HTERT RPE-1 (cell line): ENCODE measurements around the gene MAST4.

Source experiments
- in situ Hi-C: fragments of 300-500 bp; cut with MboI; formaldehyde crosslinking; loops from 4 replicates; pipeline ENCODE4 v1.14.3; 2020; ENCODE audit warnings: low sequenced_read_pairs

MAST4 gene

GRCh38 chr5:67195406-67196275, 599.4 kb downstream of the MAST4 start:
- in situ Hi-C loops, result no loop called here

DNA sequence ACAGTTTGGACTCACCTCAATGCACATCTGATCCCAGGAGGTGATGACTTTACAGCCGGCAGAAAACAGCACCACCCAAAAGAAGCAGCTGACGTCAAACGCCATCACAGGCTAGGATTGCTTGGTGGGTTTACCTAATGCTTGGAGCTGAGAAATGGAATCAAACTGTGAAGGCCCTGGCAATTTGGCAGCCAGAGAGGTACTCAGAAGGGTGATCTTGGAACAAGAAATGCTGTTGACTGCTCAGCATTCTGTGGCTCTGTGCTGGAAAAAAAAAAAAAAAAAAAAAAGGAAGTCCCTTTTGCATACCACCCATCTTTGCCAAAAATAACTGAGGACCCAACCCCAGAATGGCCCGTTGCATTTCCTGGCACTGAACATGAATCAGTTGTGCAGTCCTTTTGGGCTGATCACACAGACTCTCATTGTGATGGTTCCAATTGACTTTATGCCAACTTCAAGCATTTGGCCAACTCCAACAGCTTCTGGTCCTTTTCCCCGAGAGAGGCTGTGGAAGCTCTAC, 600.4 kb downstream of the MAST4 start, which contains the start of gene CD180:
CD180 (minus strand) TSS at position 263 of the 523 bp plus-strand sequence; CDS start at position 105, 158 bp downstream.
- in situ Hi-C loops, result no loop called here

- in situ Hi-C loops, result no loop called here
Observed at GRCh38 chr5:67197536-67197935, 601.3 kb downstream of the MAST4 start.

DNA sequence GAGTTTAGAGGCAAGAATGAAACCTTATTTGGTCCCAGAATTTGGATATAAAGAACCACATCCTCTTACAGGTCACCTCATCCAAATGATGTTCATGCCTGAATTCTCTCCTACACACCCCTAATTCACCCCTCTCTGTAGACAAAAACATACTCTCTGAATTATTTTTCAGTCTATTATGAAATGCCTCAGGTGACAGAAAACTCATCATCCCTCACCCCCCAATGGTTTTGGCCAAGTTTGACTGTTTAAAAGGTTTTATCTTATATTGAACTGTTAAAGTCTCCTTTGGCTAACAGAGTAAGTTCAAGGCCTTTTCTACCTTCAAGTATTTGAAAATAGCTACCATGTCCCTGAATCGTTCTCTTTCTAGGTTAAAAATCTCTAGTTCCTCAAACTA, 602.7 kb downstream of the MAST4 start:
- in situ Hi-C loops, result no loop called here

- in situ Hi-C loops, result no loop called here
Observed at GRCh38 chr5:67199859-67200258, 603.7 kb downstream of the MAST4 start.

GRCh38 chr5:67200809-67201562, 604.8 kb downstream of the MAST4 start:
- in situ Hi-C loops, result no loop called here

- in situ Hi-C loops, result no loop called here
Observed at GRCh38 chr5:67201897-67202549, 605.8 kb downstream of the MAST4 start.

DNA sequence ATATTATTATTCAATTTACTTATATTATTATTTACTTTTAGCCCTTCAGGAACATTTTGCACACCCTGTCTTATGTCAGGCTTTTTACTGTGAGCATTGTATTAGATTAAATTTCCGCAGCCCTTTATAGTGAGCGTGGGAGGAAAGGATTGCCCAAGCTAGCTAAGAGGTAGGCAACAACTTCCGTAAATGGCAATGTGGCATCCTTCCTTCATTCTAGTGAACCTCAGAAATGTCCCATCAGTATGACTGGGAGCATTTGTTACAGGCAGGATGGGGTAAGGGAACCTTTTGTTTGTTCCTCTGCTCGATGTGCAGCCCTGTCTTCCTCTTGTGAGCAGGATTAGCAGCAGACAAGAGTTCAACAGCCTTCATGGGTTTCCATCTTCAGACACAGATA, 606.6 kb downstream of the MAST4 start:
- in situ Hi-C loops, result no loop called here

DNA sequence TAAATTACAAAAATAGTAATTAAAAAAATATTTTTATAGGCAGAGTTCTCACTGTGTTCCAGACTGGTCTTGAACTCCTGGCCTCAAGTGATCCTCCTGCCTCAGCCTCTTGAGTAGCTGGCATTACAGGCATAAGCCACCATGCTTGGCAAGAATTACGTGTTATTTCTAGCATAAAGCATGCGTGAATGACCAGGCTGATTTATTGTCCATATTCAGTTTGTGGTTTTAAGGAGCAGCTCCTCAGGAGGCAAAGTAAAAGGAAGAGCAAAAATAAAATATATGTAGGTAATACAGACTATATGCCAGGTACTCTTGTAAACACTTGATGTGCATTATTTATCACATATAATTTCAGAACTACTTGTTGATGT, 607.5 kb downstream of the MAST4 start:
- in situ Hi-C loops, result no loop called here

- in situ Hi-C loops, result no loop called here
Observed at GRCh38 chr5:67204821-67205220, 608.6 kb downstream of the MAST4 start.

DNA sequence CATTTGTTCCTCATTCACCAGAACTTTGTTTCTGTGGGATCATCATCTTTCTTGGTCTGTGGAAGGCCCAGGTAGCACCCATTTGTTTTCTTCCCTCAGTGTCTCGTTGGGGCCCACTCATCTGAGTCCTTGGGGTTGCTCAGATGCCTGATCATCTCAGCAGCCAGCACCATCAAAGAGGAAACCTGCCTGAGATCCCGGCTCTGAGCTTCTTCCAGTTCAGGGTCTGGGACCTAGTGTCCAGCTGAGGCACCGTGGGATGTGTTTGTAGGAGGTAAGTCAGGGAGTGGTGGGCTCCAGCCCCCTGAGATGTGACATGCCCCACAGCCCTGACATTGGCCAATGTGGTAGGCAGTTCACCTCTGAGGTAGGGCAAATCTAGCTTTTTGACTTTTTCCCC, 609.8 kb downstream of the MAST4 start:
- in situ Hi-C loops, result no loop called here

GRCh38 chr5:67206461-67206860, 610.3 kb downstream of the MAST4 start:
- in situ Hi-C loops, result no loop called here

- in situ Hi-C loops, result no loop called here
Observed at GRCh38 chr5:67206929-67207328, 610.7 kb downstream of the MAST4 start.

- in situ Hi-C loops, result no loop called here
Observed at GRCh38 chr5:67208403-67208802, 612.2 kb downstream of the MAST4 start.

DNA sequence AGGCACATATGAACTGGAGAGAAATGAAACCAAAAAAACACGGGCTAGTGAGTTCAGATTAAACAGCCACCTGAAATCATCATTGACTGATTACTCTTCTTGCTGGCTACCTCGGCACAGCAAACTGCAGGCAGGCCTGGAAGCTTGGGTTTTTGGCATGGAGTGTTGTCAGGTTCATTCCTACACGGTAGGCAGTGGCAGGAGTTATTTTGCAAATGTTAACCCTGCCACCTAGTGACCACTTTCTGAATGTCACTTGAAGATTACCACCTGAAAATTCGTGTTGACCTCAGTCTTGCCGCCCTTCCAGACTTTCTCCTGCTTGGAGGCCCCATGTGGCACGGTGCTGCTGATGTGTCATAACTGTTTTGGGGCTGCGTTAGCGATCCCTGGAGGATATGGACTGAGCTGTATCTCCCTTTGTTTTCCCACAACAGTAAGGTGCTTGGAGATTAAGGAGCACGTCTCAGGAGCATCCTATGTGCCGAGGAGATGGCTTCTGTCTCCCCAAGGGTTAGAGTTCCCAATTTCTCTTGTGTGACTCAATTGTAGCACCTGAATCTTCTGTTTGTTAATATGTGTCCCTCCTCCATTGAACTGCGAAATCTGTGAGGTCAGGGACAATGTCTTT, 613.1 kb downstream of the MAST4 start:
- in situ Hi-C loops, result no loop called here

DNA sequence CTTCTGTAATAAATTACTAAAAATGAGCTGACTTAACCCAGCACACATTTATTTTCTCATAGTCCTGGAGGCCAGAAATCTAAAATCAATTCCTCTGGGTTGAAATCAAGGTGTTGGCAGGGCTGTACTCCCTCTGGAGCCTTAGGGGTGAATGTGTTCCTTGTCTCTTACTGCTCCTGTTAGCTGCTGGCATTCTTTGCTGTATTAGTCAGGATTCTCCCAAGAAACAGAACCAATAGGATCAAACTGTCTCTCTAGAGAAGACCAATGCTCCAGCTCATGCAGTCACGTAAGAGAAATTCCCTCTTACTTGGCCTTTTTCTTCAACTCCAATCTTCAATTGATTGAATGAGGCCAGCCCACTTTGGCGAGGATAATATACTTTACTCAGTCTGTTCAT, 615.7 kb downstream of the MAST4 start:
- in situ Hi-C loops, result no loop called here

DNA sequence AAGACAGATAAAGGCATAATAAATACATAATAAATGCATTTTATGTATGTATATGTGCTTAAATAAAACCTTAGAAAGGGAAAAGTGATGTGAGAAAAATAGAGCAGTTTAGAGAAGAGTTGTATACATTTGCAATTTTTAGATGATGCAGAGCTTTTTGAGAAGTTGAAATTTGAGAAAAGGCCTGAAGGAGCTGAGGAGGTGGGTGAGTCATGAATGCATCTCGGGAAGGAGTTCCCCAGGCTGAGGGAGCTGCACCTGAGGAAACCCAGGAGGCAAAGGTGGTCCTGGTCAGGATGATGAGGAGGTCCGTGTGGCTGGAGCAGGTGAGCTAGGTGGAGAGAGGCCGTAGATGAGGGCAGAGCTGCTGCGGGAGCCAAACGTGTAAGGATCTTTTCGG, 617.8 kb downstream of the MAST4 start:
- in situ Hi-C loops, result no loop called here

DNA sequence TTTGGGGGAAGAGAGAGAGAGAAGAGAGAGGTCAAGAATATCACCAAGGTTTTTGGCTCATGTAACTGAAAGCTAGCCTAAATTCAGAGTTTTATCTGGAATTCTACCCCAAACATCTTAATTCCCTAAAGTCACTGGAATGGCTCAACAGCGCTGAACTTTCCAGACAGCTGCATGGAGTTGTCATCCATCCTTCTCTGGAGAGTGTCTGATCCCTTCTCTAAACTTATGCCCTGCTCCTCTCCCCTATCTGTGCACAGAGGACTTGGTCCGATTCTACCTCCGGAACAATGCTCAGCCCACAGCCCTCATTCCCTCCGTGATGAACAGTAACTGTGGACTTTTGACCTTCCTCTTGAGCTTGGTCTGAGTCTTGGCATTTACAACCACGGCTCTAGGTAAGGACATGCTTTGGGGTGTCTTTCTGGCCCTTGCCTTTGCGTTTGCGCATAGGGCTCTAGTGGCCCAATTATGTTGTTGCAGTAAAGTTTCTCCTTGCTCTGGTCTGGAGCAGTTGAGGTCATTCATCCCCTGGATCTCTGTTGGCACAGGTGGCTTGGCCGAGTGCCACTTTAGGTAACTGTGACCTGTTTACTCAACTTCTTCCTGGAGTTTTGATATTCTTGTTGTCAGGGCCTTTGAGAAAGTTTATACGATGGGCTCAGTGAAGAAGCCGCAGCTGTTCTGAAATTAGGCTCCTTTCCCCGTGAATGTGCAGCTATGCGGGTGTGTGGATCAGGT, 618.7 kb downstream of the MAST4 start:
- in situ Hi-C loops, result no loop called here

DNA sequence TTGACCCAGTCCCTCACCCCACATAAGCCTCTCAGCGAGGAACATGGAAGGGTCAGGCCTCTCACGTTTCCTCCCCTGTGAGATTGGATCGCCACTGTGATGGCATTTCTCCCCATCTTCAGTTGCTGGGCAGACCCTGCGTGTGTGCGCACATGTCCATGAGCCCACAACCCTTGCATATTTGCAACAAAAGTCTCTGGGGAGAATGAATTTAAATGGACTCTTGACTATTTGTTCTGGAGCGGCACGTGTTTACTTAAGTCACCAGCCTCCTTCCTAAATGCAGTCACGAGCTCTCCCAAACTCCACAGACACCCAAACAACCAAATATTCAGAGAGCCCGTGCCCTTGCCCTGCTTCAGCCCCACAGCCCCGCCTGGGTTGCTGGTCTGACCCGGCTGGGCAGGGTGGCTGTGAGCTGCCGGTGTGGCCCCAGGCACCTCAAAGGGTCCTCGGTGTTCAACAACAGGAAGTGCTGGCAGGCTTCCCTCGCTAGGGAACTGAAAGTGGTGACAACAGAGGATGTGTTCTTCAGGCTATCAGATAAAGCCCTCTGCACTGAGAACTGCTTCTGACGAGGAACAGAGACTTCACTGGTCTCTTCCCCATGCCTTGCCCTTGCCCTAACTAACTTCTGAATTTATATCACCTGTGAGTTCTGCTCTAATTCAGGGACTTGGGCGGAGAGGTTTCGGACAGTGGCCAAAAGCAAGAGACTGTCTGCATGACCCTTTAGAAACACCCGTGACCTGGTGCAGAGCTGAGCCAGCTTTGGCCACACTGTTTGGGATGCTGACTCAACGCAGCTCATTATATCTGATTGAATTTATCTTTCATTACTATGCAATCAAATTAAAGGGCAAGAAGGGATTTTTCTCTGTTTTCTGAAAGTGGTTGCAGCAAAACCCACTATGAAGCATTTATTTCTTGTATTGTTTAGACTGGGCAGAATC, 619.6 kb downstream of the MAST4 start:
- in situ Hi-C loops, result no loop called here
